HT1080 (cell line): ENCODE measurements around the gene HSD17B7. TPM values are rescaled to one million over a fixed set of nuclear protein-coding genes. Genes with fewer than 3 reads are reported as not detected.
"Not testable (repeated sequence)": the region's sequence is repeated elsewhere in the genome, so short reads cannot be mapped to it uniquely, and the experiment has no call there.

Experiments
- DNase-seq: peaks from one replicate; pipeline ENCODE4 v3.0.0-alpha.2; 2015; ENCODE audit warnings: low read depth
- total RNA-seq: library from RNA; depleted of rRNA; stranded (reverse); fragments of >200 nt; shearing (Covaris generic); gene quantifications from 2 replicates; pipeline ENCODE4 v1.2.3, GENCODE V29; 2014

HSD17B7 gene
- total RNA-seq, 1 experiment from 2014 or later: 24.5 TPM

DNA sequence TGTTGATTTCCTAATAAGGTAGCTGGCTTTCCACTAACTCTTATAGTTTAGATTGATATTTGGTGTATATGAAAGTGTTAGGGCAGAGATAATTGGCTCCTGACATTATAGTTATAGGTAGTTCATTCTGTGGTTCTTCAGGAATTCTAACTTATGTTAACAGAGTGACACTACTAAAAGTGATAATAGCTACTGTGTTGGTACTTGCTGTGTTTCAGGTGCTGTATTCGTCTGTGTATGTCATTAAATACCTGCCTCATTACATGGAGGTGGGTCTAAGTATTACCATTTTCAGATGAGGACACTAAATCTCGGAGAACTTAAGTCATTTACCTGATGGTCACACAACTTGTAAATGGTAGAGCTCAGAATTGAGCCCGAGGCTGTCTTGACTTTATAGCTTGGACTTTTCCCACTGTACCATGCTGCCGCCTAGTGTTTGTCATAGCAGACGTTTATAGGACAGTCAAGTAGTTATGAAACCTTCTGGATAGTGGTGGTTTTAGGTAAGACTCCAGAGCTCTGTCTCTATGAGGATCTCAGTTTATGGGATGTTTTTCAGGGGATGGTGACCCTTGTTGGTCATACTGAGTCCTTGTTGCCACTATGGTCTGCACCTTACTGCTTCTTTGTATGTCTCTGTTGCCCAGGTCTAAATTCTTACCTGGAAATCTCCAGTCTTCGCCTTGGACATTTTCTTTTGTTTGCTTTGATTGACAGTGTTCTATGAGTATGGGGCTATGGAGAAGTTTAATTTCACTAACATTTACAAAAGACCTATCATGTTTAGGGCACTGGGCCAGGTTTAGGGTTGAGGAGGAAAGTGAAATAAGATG lies 9.7 kb downstream of the HSD17B7 start:
- peak; percentile 63 for DNase-seq

DNA sequence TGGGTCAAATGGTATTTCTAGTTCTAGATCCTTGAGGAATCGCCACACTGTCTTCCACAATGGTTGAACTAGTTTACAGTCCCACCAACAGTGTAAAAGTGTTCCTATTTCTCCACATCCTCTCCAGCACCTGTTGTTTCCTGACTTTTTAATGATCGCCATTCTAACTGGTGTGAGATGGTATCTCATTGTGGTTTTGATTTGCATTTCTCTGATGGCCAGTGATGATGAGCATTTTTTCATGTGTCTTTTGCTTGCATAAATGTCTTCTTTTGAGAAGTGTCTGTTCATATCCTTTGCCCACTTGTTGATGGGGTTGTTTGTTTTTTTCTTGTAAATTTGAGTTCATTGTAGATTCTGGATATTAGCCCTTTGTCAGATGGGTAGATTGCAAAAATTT lies 17.0 kb downstream of the HSD17B7 start:
- DNase-seq: not testable (repeated sequence)

DNA sequence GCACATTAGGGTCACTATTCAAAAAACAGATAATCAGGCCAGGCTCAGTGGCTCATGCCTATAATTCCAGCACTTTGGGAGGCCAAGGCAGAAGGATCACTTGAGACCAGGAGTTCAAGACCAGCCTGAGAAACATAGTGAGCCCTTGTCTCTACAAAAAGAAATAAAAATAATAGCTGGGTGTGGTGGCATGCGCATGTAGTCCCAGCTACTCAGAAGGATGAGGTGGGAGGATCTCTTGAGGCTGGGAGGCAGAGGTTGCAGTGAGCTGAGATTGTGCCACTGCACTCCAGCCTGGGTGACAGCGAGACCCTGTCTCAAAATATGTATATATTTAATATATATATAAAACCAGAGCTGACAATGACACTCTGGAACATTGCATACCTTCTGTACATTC lies 21.9 kb downstream of the HSD17B7 start:
- DNase-seq: not testable (repeated sequence)

DNA sequence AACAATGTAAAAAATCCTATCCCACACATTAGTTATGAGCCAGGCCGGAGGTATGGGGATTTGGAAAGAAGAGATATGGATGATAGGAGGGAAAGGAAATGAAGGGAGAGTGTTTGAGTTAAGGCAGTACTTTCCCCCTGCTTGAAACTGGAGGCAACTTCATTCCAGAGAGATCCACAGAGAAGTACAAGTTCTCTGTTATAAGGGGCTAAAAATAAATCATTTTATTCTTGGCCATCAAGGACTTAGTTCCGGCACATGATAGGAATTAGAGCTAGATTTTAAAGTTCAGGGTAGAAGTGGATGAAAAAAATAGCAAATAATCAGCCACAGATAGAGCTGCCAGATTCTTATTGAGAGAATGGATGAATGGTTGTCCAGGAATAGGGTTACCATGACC lies 27.6 kb downstream of the HSD17B7 start:
- not testable (repeated sequence) for DNase-seq

DNA sequence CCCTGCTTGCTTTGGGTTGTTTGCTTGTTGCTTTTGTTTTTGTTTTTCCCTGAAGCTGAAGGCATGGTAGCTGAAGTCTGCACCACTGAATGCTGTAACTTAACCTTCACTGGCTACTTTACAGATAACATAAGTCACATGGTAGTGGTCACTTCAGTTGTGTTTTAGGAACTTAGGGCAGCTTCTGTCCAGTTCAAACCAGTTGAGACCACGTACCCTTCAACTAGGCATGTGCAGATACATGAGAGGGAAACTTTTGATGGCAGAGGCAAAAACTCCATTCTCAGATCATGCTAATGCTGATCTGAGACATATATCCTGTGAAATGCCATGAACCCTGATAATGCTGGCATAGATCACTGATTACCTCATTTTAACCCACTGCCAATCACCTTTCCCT lies 28.2 kb downstream of the HSD17B7 start:
- not testable (repeated sequence) for DNase-seq

DNA sequence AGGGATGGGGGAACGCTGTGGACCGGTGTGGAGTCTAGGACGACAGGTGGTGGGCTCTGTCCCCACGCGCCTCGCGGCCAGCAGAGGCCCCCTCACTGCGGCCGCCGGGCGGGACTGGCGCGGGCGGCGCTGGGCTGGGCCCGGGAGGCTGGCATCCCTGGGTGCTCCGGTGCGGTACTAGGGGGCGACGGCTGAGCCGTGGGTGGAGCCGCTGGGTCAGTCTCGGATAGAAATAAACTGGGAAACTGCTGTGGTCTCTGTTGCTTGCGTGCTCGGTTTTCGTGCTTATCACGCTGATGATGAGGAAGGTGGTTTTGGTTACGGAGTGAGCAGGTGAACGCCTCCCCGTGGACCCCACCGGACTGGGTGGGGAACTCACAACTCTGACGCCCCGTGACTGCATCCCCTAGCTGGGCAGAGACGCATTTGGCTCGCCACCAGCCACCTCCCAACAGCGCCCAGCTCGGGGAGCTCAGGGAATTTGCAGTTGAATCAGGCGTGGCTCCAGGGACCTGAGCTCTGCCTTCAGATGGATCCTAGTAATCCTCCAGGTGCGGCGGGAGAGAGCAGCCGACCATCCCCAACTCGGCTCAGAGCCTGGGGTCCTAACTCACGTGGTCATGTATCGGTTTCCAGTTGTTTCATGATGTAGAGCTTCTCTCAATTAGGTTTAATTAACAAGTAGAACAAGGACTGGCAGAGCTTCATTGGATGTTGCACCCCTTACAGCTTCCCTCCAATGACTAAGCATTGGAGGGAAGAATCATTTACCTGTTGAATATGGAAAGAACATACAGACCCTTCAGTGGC lies 32.1 kb downstream of the HSD17B7 start:
- no peak for DNase-seq

DNA sequence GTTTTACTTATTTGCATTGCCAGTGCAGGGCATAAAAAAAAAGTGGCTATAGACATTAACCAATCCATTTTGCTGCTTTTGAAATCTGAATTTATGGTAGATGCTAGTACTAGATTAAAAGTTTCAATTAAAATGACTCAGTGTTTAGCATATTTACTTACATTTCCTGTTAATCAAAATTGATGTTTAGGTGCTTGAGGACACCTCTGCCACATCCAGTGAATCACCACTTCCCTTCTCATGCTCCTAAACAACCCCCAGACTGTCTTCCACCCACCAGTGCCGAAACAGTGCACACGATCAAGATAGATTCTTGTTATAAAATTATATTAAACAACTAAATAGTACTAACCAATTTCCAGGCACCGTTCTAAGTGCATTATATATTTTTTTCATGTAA lies 32.7 kb downstream of the HSD17B7 start:
- DNase-seq: peak; percentile 56

DNA sequence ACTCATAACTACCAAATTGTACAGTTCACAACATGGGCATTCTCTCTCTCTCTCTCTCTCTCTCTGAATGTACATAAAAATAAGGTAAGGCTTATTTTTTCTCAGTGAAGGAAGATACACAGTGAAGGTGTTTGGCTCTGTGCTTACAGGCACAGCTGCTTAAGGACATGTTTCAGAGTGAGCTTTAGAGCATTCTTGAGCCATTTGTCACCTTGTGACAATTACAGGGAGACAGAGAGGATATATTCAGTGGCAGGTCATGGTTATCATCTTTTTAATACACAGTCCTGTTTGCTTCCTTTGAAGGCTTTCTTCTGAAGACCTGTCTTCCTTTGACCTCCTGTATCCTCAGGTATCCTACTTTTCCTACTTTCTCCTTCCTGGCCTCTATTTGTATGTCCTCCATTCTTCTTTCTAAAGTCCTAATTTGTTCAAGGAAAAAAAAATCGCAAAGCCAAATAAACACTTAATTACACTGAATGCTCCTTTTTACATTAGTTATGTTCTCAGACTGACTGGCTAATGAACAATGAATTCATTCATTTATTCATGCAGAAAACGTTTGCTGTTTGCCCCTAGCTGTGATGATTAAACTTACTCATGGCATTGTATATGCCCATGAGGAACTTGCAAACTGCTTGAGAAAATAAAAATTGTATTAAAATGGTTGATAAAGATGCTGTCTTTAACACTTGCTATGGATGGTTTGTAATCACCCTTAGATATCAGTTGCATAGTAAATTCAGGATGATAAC lies 33.4 kb downstream of the HSD17B7 start:
- peak; percentile 35 for DNase-seq

DNA sequence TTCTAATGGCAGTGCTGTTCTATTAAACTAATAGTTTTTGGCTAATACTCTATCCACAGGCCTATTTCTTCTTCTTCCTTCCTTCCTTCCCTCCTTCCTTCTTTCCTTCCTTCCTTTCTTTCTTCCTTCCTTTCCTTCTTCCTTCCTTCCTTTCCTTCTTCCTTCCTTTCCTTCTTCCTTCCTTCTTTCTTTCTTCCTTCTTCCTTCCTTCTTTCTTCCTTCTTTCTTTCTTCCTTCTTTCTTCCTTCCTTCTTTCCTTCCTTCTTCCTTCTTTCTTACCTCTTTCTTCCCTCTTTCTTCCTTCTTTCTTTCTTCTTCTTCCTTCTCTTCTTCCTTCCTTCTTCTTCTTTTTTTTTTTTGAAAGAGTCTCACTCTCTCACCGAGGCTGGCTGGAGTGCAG lies 38.8 kb downstream of the HSD17B7 start:
- DNase-seq: no peak

DNA sequence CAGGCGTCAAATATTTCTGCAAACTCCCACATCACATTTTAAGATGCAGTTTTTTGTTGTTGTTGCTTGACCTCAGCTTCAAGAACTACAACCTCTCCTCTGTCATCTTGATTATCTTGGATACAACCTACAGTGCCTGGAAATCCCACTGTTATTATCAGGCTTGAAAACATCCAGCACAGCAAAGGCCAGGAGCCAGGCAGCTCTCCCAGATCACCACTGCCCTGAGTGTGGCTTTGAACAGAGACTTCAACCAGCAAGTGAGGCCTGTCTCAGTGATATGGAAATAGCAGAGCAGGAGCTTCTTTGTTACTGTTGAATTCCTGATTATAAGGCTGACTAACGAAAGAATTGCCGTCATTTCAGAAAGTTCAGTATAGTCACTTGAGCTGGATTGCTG lies 42.0 kb downstream of the HSD17B7 start:
- no peak for DNase-seq

DNA sequence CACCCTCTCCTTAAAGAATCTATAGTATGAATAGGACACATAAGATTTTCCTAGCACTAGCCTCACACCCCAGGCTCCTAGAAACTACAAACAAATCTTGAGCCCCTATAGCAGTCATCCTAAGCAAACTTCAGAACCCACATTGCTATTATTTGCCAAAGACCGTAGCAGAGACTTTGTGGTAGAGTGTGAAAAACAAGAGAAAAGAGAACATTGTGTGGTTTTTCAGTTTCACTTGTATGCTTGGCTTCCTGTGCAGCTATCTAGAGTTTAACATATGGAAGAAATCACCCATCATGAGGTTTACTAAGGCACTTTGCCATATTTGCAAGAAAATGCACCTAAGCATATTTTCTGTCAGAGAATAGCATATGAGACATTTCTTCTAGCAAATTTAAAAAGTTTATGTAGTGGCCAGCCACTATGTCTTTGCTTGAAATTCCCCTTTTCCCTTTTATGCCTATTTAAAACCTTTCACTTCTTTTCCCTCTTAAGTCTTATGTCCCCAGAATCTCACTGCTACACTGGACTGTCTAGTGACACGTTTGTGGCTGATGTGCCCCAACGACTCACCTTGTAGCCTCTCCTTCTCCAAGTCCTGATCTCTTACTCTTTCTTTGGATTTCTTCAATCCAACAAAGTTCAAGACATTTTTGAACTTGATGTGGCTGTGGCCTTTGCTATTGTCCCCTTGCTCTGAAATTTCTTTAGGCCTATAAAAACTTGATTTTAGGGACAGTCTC lies 44.8 kb downstream of the HSD17B7 start:
- no peak for DNase-seq

DNA sequence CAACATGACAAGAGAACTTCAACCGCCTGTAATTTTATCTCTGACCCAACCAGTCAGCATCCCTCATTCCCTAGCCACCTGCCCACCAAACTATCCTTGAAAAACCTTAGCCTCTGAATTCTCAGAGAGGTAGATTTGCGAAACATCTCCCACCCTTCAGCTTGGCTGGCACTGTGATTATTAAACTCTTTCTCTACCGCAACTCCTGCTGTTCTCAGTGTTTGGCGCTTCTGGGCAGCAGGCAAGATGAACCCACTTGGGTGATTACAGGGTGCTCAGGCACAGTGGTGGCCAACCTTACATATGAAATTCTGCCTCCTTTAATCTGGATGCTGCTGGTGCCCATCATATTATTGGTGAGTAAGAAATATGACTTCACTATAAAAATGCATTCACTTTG lies 48.4 kb downstream of the HSD17B7 start:
- no peak for DNase-seq

DNA sequence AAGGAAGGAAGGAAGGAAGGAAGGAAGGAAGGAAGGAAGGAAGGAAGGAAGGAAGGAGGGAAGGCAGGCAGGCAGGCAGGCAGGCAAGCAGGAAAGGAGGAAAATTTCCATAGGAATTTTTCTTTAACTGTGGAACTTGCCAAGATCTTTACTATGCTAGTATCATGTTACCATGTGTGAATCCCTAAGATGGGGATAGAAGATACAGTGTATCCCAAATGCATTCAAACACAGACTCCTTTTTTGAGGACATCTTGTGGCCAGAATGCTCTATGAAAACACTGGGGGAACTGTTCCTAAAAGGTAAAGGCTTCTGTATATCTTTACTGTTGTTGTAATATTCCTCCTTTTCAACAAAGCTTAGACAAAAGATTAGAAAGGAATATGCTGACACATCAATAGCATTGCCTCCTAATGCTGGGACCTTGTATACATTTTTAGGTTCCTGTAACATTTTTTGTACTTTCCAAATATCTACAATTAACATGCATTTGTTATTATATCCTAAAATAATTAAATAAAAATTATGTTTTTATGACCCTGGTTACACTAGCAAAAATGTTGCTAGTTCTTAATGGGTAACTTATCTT lies 49.8 kb downstream of the HSD17B7 start:
- DNase-seq: no peak

DNA sequence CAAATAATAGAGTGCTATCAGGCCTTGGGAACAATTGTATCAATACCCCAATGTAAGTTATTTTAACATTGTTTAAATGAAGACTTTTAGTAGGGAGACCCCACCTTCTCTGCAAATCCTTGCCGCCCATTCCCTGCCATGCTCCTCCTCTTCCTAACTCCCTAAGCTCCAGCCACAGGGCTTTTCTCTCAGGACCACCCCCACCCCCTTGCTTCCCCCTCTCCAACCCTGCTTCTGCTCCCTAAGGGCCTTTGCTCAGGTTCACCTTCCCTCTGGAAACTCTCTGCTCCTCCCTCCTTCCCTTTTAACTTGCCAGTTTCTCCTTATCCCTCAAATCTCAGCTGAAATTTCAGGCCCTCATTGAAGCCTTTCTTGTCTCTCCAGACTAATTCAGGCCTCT lies 53.7 kb downstream of the HSD17B7 start:
- DNase-seq: no peak

DNA sequence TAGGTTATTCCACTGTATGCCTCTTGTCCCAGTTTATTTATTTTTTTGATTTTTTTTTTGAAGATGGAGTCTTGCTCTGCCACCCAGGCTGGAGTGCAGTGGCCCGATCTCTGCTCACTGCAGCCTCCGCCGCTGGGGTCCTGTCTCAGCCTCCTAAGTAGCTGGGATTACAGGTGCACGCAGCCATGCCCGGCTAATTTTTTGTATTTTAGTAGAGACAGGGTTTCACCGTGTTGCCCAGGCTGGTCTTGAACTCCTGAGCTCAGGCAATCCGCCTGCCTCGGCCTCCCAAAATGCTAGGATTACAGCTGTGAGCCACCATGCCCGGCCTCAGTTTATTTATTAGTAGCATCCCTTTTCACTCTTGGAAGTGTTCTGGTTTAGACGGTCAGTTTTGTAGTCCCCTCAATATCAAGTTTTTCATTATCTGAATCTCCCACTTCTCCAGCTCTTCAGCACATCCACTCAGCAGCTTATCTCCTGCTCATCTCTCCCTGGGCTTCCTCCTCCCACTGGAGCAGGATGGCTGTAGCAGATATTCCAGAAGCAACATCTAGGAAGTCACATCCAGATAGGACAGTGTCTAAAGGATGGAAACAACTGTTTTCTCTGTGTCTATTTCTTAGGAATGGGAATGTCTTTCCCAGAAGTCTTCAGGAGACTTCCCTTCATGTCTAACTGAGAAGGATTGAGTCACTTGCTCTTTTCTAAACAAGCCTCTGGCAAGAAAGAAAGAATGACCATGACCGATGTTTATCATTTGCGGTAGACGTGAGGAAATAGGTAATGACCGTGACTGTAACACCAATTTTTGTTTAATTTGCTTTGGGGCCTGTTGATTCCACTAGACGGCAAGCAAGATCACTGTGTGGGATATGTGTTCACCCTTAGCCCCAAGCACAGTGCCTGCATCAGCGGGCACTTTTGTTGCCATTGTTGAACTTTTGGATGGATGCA lies 56.0 kb downstream of the HSD17B7 start:
- peak; percentile 66 for DNase-seq

DNA sequence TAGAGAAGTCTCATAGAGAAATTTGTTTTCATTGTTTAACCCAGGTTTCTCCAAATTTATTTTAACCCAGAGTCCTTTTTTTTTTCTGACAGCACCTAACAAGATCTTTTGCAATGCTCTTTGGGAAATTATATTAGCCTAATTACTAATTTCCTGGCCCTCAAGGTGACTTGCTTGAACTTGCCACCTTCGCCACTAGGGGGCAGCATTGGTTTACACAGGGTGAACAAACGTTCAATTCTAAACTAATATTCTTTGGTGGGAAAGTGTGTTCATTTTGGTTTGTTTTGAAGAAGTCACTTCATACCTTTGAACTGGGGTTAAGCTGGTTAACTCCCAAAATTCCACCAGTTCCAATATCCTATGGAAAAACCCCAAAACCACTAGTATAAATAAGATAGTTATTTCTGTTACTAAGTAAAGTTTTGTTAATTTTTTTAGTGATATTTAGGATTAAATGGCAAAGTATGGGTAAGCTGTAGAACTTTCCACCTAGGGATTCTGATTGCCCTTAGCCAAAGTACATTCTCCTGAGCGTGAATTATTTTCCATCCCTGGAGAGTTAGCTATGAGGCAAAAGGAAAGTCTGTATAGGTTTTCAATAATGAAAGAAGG lies 57.4 kb downstream of the HSD17B7 start:
- DNase-seq: peak; percentile 43

DNA sequence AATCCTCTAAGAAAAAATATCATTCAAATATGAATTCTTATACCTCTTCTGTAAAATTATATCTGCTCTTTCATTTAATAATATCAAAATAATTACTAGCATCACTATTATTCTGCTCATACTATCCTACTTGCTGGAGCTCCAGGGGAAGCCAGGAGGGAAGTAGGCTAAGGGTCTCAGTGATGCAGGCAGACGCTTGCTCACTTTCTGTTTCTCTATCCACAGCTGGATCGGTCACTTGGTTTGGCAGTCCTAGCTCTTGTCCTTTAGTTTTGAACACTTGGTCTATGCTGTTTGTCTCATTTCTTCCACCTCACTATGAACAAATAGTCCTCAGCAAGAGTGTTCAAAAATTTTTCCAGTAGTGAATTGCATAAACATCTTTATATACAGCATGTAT lies 59.2 kb downstream of the HSD17B7 start:
- no peak for DNase-seq

DNA sequence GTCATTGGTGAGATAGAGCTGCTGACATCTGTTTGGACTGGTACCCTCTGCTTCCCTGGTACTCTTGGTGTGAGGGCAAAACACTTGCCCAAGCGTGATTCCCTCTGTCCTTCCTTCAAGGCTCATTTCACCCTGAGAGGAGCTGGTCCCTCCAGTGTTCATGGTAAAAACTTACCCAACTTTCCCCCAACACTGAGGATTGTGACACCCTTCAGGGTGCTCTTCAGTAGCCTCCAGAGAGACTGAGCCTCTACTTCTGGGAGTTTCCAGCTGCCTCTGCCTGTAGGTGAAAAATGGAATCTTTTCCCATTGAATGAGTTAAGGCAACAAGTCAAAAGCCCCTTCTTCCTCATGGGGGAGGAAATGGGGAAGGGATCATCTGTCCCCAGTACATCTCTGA lies 60.8 kb downstream of the HSD17B7 start:
- DNase-seq: no peak

DNA sequence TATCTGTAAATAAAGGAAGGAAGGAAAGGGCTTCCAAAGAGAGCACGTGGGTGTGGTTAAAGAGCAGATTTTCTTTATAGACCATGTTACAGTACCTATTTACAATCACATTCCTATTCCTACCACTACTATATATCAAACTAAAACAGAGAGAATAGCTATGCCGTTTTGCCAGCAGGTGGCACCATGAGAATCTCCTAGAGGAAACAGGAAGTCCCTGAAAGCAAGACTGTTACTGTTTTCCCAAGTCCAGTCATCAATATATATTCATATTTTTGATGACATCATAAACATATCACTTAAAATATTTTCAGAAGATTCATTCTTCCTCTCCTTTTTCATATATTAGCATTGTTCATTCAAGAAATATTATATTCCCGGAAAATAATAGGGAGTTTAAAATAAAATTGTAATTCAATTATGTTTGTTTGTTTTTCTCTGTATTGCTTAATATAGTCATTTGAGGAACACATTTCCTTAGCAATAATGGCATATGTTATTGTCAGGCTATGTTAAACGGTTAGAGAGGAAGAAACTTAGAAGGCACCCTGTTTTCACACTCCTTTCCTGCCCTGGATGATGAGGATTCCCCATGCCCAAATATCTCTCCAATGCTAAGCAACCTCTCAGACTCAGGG lies 63.9 kb downstream of the HSD17B7 start:
- DNase-seq: peak; percentile 83
